HG03457 (cell line): ENCODE measurements around the gene PSAPL1.

Source experiments
- ATAC-seq: cut with Tn5 transposase; IDR thresholded peaks from one replicate; pipeline ENCODE4 v1.9.1; 2021; ENCODE audit warnings: moderate number of reproducible peaks; ENCODE audit not compliant: unreplicated experiment

The PSAPL1 gene

GRCh38 chr4:7397206-7398103, 37.3 kb downstream of the PSAPL1 start:
- no peak for ATAC-seq

GRCh38 chr4:7396186-7396910, 38.4 kb downstream of the PSAPL1 start:
- ATAC-seq: no peak

GRCh38 chr4:7395645-7396044, 39.1 kb downstream of the PSAPL1 start:
- no peak for ATAC-seq

GRCh38 chr4:7394681-7395451, 39.9 kb downstream of the PSAPL1 start:
- ATAC-seq: no peak

GRCh38 chr4:7393601-7394575, 40.8 kb downstream of the PSAPL1 start:
- no peak for ATAC-seq

- ATAC-seq: no peak
These were observed 42.0 kb downstream of the PSAPL1 start for GRCh38 chr4:7392438-7393421.

- no peak for ATAC-seq
These were observed 42.9 kb downstream of the PSAPL1 start for GRCh38 chr4:7391637-7392437.

GRCh38 chr4:7390906-7391636, 43.7 kb downstream of the PSAPL1 start:
- no peak for ATAC-seq

- no peak for ATAC-seq
These were observed 44.4 kb downstream of the PSAPL1 start for GRCh38 chr4:7390336-7390735.

GRCh38 chr4:7389719-7390118, 45.0 kb downstream of the PSAPL1 start:
- no peak for ATAC-seq

- ATAC-seq: no peak
These were observed 45.5 kb downstream of the PSAPL1 start for GRCh38 chr4:7389101-7389701.

- no peak for ATAC-seq
These were observed 46.1 kb downstream of the PSAPL1 start for GRCh38 chr4:7388627-7389026.

- ATAC-seq: no peak
These were observed 46.8 kb downstream of the PSAPL1 start for GRCh38 chr4:7387925-7388324.

- no peak for ATAC-seq
These were observed 49.5 kb downstream of the PSAPL1 start for GRCh38 chr4:7384929-7385890.

- no peak for ATAC-seq
These were observed 50.5 kb downstream of the PSAPL1 start for GRCh38 chr4:7384003-7384928.
